ENCODE measurements around the gene FOLR3. TPM values are rescaled to one million over a fixed set of nuclear protein-coding genes. Genes with fewer than 3 reads are reported as not detected.

Gene FOLR3
- total RNA-seq, 1 experiment from 2014 or later, result not detected

DNA sequence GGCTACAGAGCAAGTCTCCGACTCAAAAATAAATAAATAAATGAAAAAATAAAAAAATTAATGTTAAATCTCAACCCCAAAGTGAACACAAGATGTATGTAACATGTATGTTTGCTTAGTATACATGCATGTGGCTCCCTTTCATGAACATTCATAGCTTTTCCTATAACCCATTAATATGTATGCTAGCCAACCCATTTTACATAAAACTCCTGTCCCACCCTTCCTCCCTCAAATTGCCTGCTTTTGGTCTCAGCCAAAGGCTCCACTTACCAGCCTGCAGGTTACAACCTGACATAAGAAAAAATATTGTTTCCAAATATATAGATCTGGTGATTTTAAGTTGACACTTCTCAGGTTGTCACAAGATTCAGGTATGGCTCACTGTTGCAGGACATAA is 52.7 kb downstream of the FOLR3 start:
- DNase-seq (no peak), ATAC-seq (no peak)
- H3K27ac ChIP-seq (ENCODE audit: low read length), result no peak overlapping the region
- intact Hi-C loops (cut with micrococcal nuclease), result no loop called here
- H4K20me1 ChIP-seq (ENCODE audit: low read length), result no peaks in the 10 kb centered on the region
- CTCF ChIA-PET, result no interaction called here
- no peak for TF ChIP-seq CTCF (conservative IDR thresholded peaks at IDR 0.05; ENCODE audit: low read depth, low read length)
- TF ChIP-seq EZH2phosphoT487 (IDR thresholded peaks at IDR 0.05; ENCODE audit: borderline replicate concordance, low read length), result no peak
- no peak for TF ChIP-seq EZH2 (IDR thresholded peaks at IDR 0.05; ENCODE audit: low read length, unreplicated experiment)
- H2AFZ ChIP-seq (ENCODE audit: low read length), result no peak overlapping the region
- no peak overlapping the region for H3K9ac ChIP-seq (ENCODE audit: low read length)
- POLR2A ChIA-PET (ENCODE audit: unreplicated experiment), result no interaction called here
- no peaks in the 10 kb centered on the region for H3K27me3 ChIP-seq (ENCODE audit: low read length)
- no peak overlapping the region for H3K4me2 ChIP-seq (ENCODE audit: low read length)
- no peaks in the 10 kb centered on the region for H3K9me2 ChIP-seq (replicated peaks; ENCODE audit: low read length)
- no peaks in the 10 kb centered on the region for H3K79me2 ChIP-seq (ENCODE audit: low read length)
- H3K4me1 ChIP-seq (ENCODE audit: insufficient read depth, low read length), result peaks cover 5% of the 10 kb centered on the region; the same call in 1 of the 2 replicates
- no peaks in the 10 kb centered on the region for H3K36me3 ChIP-seq (ENCODE audit: low read depth, low read length)
- BruUV-seq (replicated peaks), result no TSS peak
- no peak overlapping the region for H3K4me3 ChIP-seq (ENCODE audit: low read length)
- H3K9me3 ChIP-seq (ENCODE audit: low read length), result no peaks in the 10 kb centered on the region
- H3F3A ChIP-seq (ENCODE audit: low read length, unreplicated experiment), result no peaks in the 10 kb centered on the region

Other genes starting within 250 kb of the FOLR3 start
- gene XNDC1N, start 207.1 kb upstream of the FOLR3 start, total RNA-seq (2014; rRNA removed), result 5.0 and 14.0 TPM in 2 replicates
- 37.3 and 40.2 TPM in 2 replicates for gene RNF121, start 206.7 kb upstream of the FOLR3 start, total RNA-seq (2014; rRNA removed)
- gene IL18BP, start 136.8 kb upstream of the FOLR3 start, total RNA-seq (2014; rRNA removed), result 6.5 and 7.2 TPM in 2 replicates
- 145 and 202 TPM in 2 replicates for gene NUMA1, start 55.2 kb upstream of the FOLR3 start, total RNA-seq (2014; rRNA removed)
- gene LRRC51, start 54.9 kb upstream of the FOLR3 start, total RNA-seq (2014; rRNA removed), result 5.8 and 6.6 TPM in 2 replicates
- 160 and 169 TPM in 2 replicates for gene LAMTOR1, start 32.4 kb upstream of the FOLR3 start, total RNA-seq (2014; rRNA removed)
- gene TOMT, start 29.8 kb upstream of the FOLR3 start, total RNA-seq (2014; rRNA removed), result not detected in 2 replicates
- 65.4 and 68.8 TPM in 2 replicates for gene ANAPC15, start 23.0 kb upstream of the FOLR3 start, total RNA-seq (2014; rRNA removed)
- 0.36 TPM in 1 of 2 replicates, not detected in the other for gene FOLR1, start 56.4 kb downstream of the FOLR3 start, total RNA-seq (2014; rRNA removed)
- gene FOLR2, start 81.1 kb downstream of the FOLR3 start, total RNA-seq (2014; rRNA removed), result not detected in 2 replicates
- 100 and 121 TPM in 2 replicates for gene INPPL1, start 89.0 kb downstream of the FOLR3 start, total RNA-seq (2014; rRNA removed)
- not detected in 2 replicates for gene PHOX2A, start 108.5 kb downstream of the FOLR3 start, total RNA-seq (2014; rRNA removed)

Measured in PC-3 (cell line).